GM15510 (cell line): Measurements from ENCODE around the gene MLKL.

Source experiments
- POLR2A ChIP-seq: IDR thresholded peaks from 3 replicates; pipeline ENCODE4 v1.6.1; 2011; ENCODE audit warnings: borderline replicate concordance; ENCODE audit not compliant: insufficient read length; ENCODE audit errors: extremely low read depth

Gene MLKL

DNA sequence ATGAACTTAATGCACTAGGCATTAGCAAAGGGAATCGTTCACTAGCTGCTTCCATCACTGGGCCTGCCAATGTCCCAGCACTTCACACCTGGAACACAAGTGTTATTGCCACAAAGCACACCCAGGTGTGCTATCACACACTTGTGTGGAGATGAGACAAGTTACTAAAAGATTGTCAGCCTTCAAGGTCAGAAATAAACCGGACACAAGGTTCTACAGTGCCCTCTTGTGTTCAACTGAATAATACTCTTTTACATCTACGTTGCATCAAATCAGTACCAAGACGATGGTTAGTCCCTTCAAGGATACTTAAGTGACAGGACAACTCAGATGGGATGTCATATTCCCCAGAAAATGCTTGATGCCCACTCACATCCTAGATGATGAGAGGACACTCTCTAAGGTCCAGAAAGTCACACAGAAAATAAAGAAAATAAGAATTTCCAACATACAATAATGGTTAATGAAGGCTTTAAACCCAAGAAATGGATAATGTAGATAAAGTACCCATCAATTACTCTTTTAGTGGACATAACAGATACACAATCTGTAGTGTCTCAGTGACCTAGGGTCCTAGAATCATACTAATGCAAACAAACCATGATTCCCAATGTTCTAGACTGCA lies 77.3 kb downstream of the MLKL start:
- no peak for TF ChIP-seq POLR2A

DNA sequence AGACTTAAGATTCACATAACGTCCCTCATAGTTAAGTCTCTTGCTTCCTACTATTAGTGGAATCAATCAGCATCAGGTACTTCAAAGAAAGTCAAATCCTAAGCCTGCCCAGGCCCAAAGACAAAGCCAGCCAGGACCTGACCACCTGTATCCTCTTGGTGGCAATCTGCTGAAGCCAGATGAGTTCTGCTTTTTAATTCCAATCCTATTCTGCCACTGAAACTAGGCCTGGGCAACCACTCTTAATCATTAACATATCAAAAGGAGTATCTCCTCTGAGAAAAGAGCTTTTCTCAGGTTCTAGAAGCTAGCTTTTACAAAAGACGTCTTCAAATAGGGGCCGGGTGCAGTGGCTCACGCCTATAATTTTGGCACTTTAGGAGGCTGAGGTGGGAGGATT lies 78.7 kb downstream of the MLKL start:
- TF ChIP-seq POLR2A = no peak
